ENCODE data around the gene PLA2G2D.

Gene PLA2G2D

GRCh38 chr1:20112279-20113000 is 6.9 kb downstream of the PLA2G2D start:
- DNase-seq, result no peak

- DNase-seq, result no peak
Measured at GRCh38 chr1:20111452-20111851, 7.9 kb downstream of the PLA2G2D start.

DNA sequence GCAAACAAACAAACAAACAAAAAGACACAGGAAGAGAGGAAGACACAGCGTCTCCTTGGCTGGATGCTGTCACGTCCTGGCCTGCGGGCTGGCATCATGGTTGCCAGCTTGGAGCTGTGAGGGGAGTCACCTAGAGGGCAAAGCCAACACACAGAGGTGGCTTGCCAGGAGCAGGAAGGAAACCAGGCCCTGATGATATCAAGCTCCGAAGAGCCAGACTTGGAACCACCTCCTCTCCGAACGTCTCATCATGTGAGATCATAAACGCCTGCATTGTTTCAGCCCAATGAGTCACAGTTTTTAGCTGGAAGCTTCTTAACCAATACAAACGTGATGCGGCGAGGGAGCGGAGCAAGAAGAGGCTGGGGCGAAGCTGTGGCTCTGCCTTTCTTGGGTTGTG is 8.7 kb downstream of the PLA2G2D start:
- no peak for DNase-seq

DNA sequence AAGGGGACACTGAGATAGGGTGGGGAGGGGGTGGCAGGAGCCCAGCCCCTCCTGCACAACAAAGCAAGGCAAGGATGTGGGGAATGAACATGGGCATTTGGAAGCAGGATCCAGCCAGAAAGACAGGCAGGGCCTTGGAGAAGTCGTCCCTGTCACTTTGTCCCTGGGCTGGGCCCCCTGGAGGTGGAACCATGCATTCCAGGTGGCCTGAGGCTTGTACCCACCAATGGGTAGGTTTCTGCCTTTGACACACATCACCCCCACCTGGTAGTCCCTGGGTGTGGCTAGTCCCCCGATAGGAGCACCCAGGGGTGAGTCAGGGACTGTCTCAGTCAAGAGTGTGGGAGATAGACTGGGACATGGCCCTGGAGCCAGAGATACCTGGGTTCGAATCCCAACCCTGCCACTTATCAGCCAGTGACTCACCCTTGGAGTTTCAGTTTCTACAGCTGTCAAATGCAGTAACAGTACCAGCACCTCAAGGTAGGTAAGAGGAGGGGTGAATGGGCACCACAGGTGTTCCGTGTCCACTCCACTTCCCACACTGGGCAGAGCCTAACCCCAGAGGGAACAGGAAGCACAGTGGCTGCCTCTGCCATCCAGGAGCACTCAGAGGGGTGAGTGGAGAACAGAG is 10.0 kb downstream of the PLA2G2D start:
- DNase-seq, result no peak

- DNase-seq, result no peak
Measured at GRCh38 chr1:20108366-20109123, 10.8 kb downstream of the PLA2G2D start.

GRCh38 chr1:20107796-20108195 is 11.5 kb downstream of the PLA2G2D start:
- DNase-seq, result no peak

DNA sequence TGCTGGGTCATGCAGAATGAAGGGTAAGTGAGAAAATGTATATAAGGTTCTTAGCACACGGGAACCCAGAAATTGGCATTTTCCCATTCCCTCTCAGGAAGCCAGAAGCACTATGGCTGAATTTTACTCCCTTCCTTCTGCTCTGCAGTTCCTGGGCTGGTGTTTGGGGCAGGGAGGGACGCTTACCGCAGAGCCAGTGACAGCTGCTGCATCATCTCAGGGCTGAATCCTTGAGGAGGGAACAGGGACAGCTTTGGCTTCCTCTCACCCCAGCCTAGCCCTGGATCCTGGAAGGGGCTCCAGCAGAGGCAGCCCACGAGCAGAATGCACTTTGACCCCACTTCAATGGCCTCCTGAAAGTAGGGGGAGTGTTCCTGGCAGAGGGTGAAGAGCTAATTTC is 12.0 kb downstream of the PLA2G2D start:
- DNase-seq, result no peak

GRCh38 chr1:20105856-20106255 is 13.5 kb downstream of the PLA2G2D start:
- DNase-seq, result no peak

DNA sequence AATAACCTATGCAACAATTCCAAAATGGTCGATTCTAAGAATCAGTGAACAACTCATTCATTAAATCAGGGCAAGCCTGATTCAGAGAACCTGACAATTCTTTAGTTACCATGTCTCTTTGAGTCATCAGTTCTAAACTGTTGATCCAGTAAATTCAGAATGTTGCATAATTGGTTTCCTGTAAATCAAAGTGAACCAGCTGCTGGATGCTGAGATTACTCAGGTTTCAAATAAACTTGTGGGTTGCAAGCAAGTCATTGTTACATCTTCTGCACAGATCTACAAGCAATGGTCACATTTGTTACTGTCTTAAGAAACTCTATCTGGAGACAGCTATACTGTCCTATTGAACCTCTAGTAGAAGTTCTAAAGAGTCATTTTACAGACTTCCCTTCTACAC is 16.5 kb downstream of the PLA2G2D start:
- no peak for DNase-seq

- peak; percentile 28 for DNase-seq
Measured at GRCh38 chr1:20100632-20101355, 18.5 kb downstream of the PLA2G2D start.

- no peak for DNase-seq
Measured at GRCh38 chr1:20099533-20099932, 19.8 kb downstream of the PLA2G2D start.

DNA sequence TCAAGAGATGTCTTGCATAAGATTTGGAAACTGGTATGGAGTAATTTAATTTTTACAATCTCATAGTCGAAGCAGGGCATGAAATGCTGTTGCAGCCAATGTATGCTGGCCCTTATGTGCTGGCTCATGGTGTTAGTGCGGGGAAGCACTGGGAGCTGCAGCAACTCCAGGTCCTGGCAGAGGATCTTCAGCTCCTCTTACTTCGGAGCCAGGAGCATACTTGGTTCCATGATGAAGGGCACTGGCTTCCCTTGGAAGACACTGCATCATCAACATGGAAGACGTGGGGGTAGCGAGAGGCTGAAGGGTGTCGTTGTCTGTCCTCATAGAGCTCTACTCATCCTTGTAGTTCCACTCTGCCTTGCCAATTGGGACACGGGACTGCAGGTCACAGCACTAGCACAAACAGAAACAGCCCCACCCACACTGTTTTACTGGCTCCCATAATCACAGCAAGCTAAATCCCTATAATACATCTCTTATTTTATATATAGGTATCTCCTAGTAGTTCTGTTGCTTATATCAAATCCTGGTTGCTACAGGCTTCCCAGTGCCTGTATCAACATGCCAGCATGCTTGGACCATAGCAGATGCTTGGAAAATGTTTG is 22.4 kb downstream of the PLA2G2D start:
- DNase-seq, result no peak

DNA sequence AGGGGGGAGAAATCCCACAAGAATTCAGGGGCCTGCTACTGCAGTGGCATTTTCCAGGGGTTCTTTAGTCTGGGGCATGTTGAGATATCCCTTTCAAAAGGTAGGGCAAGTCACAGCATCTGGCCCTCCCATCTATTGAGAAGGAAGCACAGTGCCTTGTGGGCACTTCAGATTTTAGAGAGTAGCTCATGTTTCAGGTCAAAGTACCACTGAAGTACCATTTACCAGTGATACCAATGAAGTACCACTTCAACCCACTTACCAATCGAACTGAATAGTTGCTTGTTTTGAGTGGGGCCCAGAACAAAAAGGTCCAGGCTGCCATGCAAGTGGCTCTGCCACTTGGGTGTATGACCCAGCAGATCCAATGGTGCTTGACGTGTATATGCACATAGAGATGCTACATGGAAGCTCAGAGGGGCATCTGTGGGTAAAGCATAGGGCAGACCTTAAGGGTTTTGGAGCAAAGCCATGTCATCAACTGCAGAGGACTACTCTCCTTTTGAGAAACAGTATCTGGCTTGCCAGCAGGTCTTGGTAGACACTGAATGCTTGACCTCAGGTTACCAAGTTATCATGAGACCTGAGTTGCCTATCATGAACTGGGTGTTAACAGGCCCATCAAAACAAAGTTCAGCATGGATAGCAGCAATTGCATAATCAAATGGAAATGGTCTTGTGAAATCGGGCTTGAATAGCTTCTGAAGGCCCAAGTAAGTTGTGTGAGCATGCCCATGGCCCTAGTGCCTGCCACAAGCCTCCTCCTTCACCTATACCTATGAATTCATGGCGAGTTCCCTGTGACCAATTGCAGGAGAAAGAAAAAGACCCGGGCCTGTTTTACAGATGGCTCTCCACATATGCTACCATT is 23.5 kb downstream of the PLA2G2D start:
- DNase-seq, result no peak

- no peak for DNase-seq
Measured at GRCh38 chr1:20093940-20094391, 25.4 kb downstream of the PLA2G2D start.

GRCh38 chr1:20093303-20093702 is 26.0 kb downstream of the PLA2G2D start:
- no peak for DNase-seq

DNA sequence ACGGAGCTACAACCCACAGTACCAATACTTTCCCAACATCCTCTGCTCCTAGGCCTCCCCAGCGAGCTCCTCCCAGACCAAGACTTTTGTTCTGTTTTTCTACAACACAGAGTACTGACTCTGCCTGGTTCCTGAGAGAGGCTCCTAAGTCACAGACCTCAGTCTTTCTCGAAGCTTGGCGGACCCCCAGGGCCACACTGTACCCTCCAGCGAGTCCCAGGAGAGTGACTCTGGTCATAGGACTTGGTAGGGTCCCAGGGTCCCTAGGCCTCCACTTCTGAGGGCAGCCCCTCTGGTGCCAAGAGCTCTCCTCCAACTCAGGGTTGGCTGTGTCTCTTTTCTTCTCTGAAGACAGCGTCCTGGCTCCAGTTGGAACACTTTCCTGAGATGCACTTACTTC is 28.7 kb downstream of the PLA2G2D start:
- DNase-seq, result no peak

GRCh38 chr1:20090119-20090518 is 29.2 kb downstream of the PLA2G2D start:
- DNase-seq, result no peak

DNA sequence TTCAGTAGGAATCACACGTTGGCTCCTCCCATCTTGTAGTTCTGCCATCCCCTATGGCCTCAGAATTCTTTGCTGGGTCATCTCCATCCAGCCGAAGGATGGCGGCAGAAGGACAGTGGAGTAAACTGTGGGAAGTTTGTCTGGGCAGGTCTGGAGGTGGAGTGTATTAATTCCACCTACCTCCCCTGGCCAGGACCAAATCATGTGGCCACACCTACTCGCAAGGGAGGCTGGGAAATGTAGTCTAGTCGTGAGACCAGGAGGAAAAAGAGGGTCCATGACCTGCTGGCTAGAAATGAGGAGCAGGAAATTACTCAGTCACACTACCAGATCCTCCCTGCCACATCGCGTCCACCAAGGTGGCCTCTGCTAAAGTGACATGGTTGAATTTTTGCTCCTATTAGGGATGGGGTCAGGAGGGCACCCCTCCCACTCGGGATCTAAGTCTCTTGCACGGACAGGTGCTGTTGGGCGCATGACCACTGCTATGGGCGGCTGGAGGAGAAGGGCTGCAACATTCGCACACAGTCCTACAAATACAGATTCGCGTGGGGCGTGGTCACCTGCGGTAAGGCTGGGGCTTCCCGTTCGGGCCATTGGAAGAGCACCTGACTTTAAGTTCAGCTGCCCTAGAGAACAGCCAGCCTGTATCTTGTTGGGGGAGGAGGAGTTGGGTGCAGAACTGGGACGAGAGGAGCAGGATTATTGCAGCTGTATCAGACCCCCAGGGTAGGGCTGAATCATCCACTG is 29.8 kb downstream of the PLA2G2D start:
- DNase-seq, result no peak

DNA sequence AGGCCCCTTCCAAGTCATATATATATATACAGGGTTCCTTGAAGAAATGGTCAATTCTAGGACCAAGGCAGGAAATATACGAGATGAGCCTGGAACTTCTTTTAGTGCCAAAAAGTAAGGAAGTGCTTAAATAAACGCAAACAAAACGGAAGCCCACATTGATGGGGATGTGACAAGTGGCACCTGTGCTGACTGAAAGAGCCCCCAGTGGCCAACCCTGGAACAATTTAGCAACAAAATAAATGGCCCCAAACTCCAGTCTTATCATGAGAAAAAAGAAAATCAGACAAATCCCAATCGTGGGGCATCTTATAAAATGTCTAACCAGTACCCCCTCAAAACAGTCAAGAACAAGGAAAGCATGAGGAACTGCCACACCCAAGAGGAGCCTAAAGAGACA is 31.7 kb downstream of the PLA2G2D start:
- no peak for DNase-seq

DNA sequence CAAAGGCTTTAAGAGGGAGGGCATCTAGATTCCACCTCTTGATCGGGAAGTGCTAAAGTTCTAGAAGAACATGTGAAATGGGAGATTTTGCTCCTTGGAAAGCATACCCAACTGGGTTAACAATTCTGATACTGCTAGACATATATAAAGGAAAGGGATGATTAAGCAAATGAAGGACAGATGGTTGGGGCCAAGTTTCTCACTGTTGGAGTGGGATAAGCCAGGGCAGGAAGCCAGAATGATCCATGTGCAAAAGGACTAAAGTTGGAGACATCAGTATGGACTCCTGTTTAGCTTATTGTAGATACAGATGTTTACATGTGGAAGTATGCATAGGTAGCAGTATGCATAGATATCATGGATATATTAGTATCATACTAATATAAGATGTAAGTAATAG is 32.5 kb downstream of the PLA2G2D start:
- DNase-seq, result no peak

Data from femur (tissue), 1 donor.